ENCODE results near the gene KRT10.
"Not testable (repeated sequence)": the region's sequence is repeated elsewhere in the genome, so short reads cannot be mapped to it uniquely, and the experiment has no call there.

Gene KRT10

GRCh38 chr17:40832840-40833239 is 10.4 kb upstream of the KRT10 start:
- no peak for FAIRE-seq

GRCh38 chr17:40830085-40830776 is 7.8 kb upstream of the KRT10 start:
- no peak for FAIRE-seq

GRCh38 chr17:40828454-40829044 is 6.1 kb upstream of the KRT10 start:
- no peak for FAIRE-seq

- no peak for FAIRE-seq
Measured at GRCh38 chr17:40827746-40828453, 5.5 kb upstream of the KRT10 start.

- FAIRE-seq: no peak
Measured at GRCh38 chr17:40825599-40825998, 3.2 kb upstream of the KRT10 start.

GRCh38 chr17:40824015-40824832 is 1.8 kb upstream of the KRT10 start:
- no peak for FAIRE-seq

- FAIRE-seq: no peak
Measured at GRCh38 chr17:40821536-40821935, 878 bp downstream of the KRT10 start.

GRCh38 chr17:40820228-40820838 is 2.1 kb downstream of the KRT10 start:
- FAIRE-seq: no peak

- FAIRE-seq: no peak
Measured at GRCh38 chr17:40819528-40820125, 2.8 kb downstream of the KRT10 start.

- no peak for FAIRE-seq
Measured at GRCh38 chr17:40818733-40819527, 3.5 kb downstream of the KRT10 start.

- FAIRE-seq: no peak
Measured at GRCh38 chr17:40818343-40818732, 4.1 kb downstream of the KRT10 start.

- FAIRE-seq: no peak
Measured at GRCh38 chr17:40817103-40817682, 5.2 kb downstream of the KRT10 start.

GRCh38 chr17:40816569-40816968 is 5.8 kb downstream of the KRT10 start:
- no peak for FAIRE-seq

- no peak for FAIRE-seq
Measured at GRCh38 chr17:40815381-40815780, 7.0 kb downstream of the KRT10 start.

GRCh38 chr17:40814657-40815056 is 7.8 kb downstream of the KRT10 start:
- not testable (repeated sequence) for FAIRE-seq

GRCh38 chr17:40813804-40814203 is 8.6 kb downstream of the KRT10 start:
- no peak for FAIRE-seq

- no peak for FAIRE-seq
Measured at GRCh38 chr17:40812639-40813038, 9.8 kb downstream of the KRT10 start.

GRCh38 chr17:40810494-40810893 is 11.9 kb downstream of the KRT10 start:
- FAIRE-seq: no peak

- FAIRE-seq: no peak
Measured at GRCh38 chr17:40809721-40810421, 12.5 kb downstream of the KRT10 start.

- no peak for FAIRE-seq
Measured at GRCh38 chr17:40806131-40806530, 16.3 kb downstream of the KRT10 start.
